ENCODE measurements around the gene NHERF1.

- TF ChIP-seq CTCF (IDR thresholded peaks at IDR 0.05) = no peak
- no peak for TF ChIP-seq EZH2 (IDR thresholded peaks at IDR 0.05; ENCODE audit: borderline replicate concordance, insufficient read depth, low read depth, low read length, poor library complexity, severe bottlenecking)
Measured at GRCh38 chr17:74715144-74715543, 33.3 kb upstream of the NHERF1 start.
